Esophagus (tissue), 2 donors: ENCODE measurements around the gene MORN3. TPM values are rescaled to one million over a fixed set of nuclear protein-coding genes. Genes with fewer than 3 reads are reported as not detected.
"Not testable (repeated sequence)": the region's sequence is repeated elsewhere in the genome, so short reads cannot be mapped to it uniquely, and the experiment has no call there.

Experiments used
- H3K27ac ChIP-seq, 2 donors: one replicate each; pipeline ENCODE4 v1.5.1; 2013; ENCODE audit warnings: low read depth in 2 of 2, mild to moderate bottlenecking in 2 of 2, inconsistent platforms in 1 of 2, low read length in 1 of 2, moderate library complexity in 1 of 2
- H3K27me3 ChIP-seq, 2 donors: one replicate each; pipeline ENCODE4 v1.6.1; 2013; ENCODE audit warnings: low read length in 2 of 2, control low read depth in 1 of 2, mild to moderate bottlenecking in 1 of 2; ENCODE audit not compliant: insufficient read depth in 2 of 2, control insufficient read depth in 1 of 2
- H3K36me3 ChIP-seq, 2 donors: one replicate each; pipeline ENCODE4 v1.6.1; 2013; ENCODE audit warnings: low read length in 1 of 2; ENCODE audit not compliant: control insufficient read depth in 2 of 2, insufficient read depth in 2 of 2
- H3K4me1 ChIP-seq, 2 donors: one replicate each; pipeline ENCODE4 v1.6.1; 2013; ENCODE audit warnings: low read length in 1 of 2; ENCODE audit not compliant: control insufficient read depth in 2 of 2, insufficient read depth in 2 of 2
- H3K4me3 ChIP-seq, 2 donors: one replicate each; pipeline ENCODE4 v1.5.1; 2013; ENCODE audit warnings: low read length in 2 of 2, mild to moderate bottlenecking in 2 of 2, low read depth in 1 of 2, moderate library complexity in 1 of 2
- H3K9me3 ChIP-seq, 2 donors: one replicate each; pipeline ENCODE4 v1.6.1; 2013; ENCODE audit warnings: mild to moderate bottlenecking in 2 of 2, low read depth in 1 of 2, low read length in 1 of 2, moderate library complexity in 1 of 2; ENCODE audit not compliant: control insufficient read depth in 2 of 2, insufficient read depth in 1 of 2
- whole genome bisulfite sequencing, 2 donors: extraction: QIAGEN DNeasy Blood & Tissue Kit; methylation state at CpG; one replicate each; pipeline ENCODE4 v1.1.7; 2013; 5-methylcytosine and 5-hydroxymethylcytosine counted together
- polyA plus RNA-seq, 2 donors: library from polyadenylated mRNA; stranded (reverse); fragments of 200-250 nt; gene quantifications; one replicate each; pipeline ENCODE4 v1.2.3, GENCODE V29; 2013
- donor health status: healthy with polysubstance abuse.
- donor health status: Bipolar disorder and iron deficiency.

MORN3 gene
- polyA plus RNA-seq, 2 donors, result 0.12 to 0.13 TPM

- H3K4me1 ChIP-seq, result peaks cover 6 to 8% of the 10 kb centered on the region in 2 donors
- H3K36me3 ChIP-seq, result no peaks in the 10 kb centered on the region
- 54 to 56% methylated on average over 24 of the region's 24 CpGs for WGBS, 2 donors
- peak overlapping the region; percentile 77 to 78 for H3K27ac ChIP-seq
- no peaks in the 10 kb centered on the region for H3K27me3 ChIP-seq
- no peaks in the 10 kb centered on the region for H3K9me3 ChIP-seq
- peak overlapping the region; percentile 69 to 80 for H3K4me3 ChIP-seq
Observed at GRCh38 chr12:121711361-121712189, 42.1 kb upstream of the MORN3 start.

GRCh38 chr12:121709478-121709961, 40.1 kb upstream of the MORN3 start:
- no peaks in the 10 kb centered on the region for H3K27me3 ChIP-seq
- 54 to 55% methylated on average over 5 of the region's 5 CpGs for WGBS, 2 donors
- peaks cover 6 to 8% of the 10 kb centered on the region in 2 donors for H3K4me1 ChIP-seq
- H3K36me3 ChIP-seq, result no peaks in the 10 kb centered on the region
- H3K27ac ChIP-seq, result peak overlapping the region in 1 of 2 donors; percentile 21
- H3K9me3 ChIP-seq, result no peaks in the 10 kb centered on the region
- H3K4me3 ChIP-seq, result no peak overlapping the region

DNA sequence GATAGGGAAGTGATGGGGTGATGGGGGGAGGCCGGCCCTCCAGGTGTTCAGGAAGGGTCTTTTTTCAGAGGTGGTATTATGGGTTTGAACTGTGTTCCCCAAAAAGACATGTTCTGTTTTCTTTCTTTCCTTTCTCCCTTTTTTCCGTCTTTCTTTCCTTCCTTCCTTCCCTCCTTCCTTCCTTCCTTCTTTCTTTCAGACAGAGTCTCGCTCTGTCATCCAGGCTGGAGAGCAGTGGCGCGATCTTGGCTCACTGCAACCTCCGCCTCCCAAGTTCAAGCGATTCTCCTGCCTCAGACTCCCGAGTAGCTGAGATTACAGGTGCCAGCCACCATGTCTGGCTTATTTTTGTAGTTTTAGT, 39.6 kb upstream of the MORN3 start:
- 83 to 85% methylated on average over 8 of the region's 8 CpGs for WGBS, 2 donors
- H3K9me3 ChIP-seq, H3K27me3 ChIP-seq, H3K36me3 ChIP-seq, H3K27ac ChIP-seq, H3K4me1 ChIP-seq, H3K4me3 ChIP-seq: not testable (repeated sequence)

- Histone ChIP-seq H3K4me3 (no peak overlapping the region), H3K36me3 (no peaks in the 10 kb centered on the region), H3K4me1 (peaks cover 4 to 7% of the 10 kb centered on the region in 2 donors), H3K27ac (no peak overlapping the region), H3K27me3 (no peaks in the 10 kb centered on the region), H3K9me3 (no peaks in the 10 kb centered on the region)
- WGBS, 2 donors, result 69 to 75% methylated on average over 7 of the region's 7 CpGs
Observed at GRCh38 chr12:121708313-121709063, 39.0 kb upstream of the MORN3 start.

GRCh38 chr12:121705514-121705913, 36.1 kb upstream of the MORN3 start:
- H3K4me3 ChIP-seq, result no peak overlapping the region
- H3K27ac ChIP-seq, result no peak overlapping the region
- no peaks in the 10 kb centered on the region for H3K4me1 ChIP-seq
- no peaks in the 10 kb centered on the region for H3K36me3 ChIP-seq
- H3K27me3 ChIP-seq, result no peaks in the 10 kb centered on the region
- no peaks in the 10 kb centered on the region for H3K9me3 ChIP-seq

DNA sequence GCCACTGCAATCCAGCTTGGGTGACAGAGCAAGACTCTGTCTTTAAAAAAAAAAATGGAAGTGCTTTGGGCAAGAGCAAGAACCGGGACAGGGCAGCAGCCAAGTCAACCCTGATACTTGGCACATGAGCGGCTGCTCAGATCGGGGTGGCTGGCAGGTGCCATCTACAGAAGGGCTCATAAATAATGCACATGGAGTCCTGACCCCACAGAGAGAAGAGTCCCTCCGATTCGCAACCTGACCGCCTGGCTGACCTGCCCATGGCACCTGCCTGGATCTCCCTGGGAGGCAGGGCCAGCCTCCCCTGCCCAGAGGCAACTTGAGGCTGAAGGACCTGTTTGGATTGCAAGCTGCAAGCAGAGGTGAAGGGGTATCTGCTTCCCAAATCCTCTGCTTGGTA, 33.5 kb upstream of the MORN3 start:
- H3K36me3 ChIP-seq, result no peaks in the 10 kb centered on the region
- WGBS, 2 donors, result 82 to 85% methylated on average over 6 of the region's 6 CpGs
- no peaks in the 10 kb centered on the region for H3K27me3 ChIP-seq
- no peak overlapping the region for H3K27ac ChIP-seq
- no peaks in the 10 kb centered on the region for H3K4me1 ChIP-seq
- no peak overlapping the region for H3K4me3 ChIP-seq
- H3K9me3 ChIP-seq, result no peaks in the 10 kb centered on the region

GRCh38 chr12:121701667-121702277, 32.3 kb upstream of the MORN3 start:
- 89 to 94% methylated on average over 3 of the region's 3 CpGs for WGBS, 2 donors
- Histone ChIP-seq H3K4me3 (no peak overlapping the region), H3K9me3 (no peaks in the 10 kb centered on the region), H3K27me3 (no peaks in the 10 kb centered on the region), H3K27ac (no peak overlapping the region), H3K36me3 (no peaks in the 10 kb centered on the region), H3K4me1 (no peaks in the 10 kb centered on the region)

DNA sequence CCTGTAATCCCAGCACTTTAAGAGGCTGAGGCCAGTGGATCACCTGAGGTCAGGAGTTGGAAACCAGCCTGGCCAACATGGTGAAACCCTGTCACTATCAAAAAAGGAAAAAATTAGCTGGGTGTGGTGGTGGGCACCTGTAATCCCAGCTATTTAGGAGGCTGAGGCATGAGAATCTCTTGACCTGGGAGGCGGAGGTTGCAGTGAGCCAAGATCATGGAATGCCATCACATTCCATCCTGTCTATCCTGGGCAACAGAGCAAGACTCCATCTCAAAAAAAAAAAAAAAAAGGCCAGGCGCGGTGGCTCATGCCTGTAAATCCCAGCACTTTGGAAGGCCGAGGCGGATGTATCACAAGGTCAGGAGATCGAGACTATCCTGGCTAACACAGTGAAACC, 28.4 kb upstream of the MORN3 start:
- 91 to 95% methylated on average over 5 to 6 of the region's 6 CpGs for WGBS, 2 donors
- not testable (repeated sequence) for H3K27ac ChIP-seq, H3K9me3 ChIP-seq, H3K4me3 ChIP-seq, H3K27me3 ChIP-seq, H3K4me1 ChIP-seq, H3K36me3 ChIP-seq

GRCh38 chr12:121697093-121697698, 27.7 kb upstream of the MORN3 start:
- Histone ChIP-seq H3K36me3 (no peaks in the 10 kb centered on the region), H3K9me3 (no peaks in the 10 kb centered on the region), H3K27ac (no peak overlapping the region), H3K4me1 (no peaks in the 10 kb centered on the region), H3K4me3 (no peak overlapping the region), H3K27me3 (no peaks in the 10 kb centered on the region)
- 41% methylated on average over 9 of the region's 9 CpGs for WGBS, 2 donors
